Pulmonary artery endothelial cell (primary cell): ENCODE results near the gene PRICKLE4. TPM values are rescaled to one million over a fixed set of nuclear protein-coding genes. Genes with fewer than 3 reads are reported as not detected.

Experiments used
- DNase-seq: peaks from one replicate; pipeline ENCODE4 v3.0.0-alpha.2; 2011; ENCODE audit warnings: low read depth, low spot score
- total RNA-seq: library from RNA; depleted of rRNA; stranded (reverse); fragments of >200 nt; gene quantifications from 2 replicates; pipeline ENCODE4 v1.2.3, GENCODE V29; 2014

PRICKLE4 gene
- total RNA-seq, 1 donor from 2014 or later = 1.1 TPM

DNA sequence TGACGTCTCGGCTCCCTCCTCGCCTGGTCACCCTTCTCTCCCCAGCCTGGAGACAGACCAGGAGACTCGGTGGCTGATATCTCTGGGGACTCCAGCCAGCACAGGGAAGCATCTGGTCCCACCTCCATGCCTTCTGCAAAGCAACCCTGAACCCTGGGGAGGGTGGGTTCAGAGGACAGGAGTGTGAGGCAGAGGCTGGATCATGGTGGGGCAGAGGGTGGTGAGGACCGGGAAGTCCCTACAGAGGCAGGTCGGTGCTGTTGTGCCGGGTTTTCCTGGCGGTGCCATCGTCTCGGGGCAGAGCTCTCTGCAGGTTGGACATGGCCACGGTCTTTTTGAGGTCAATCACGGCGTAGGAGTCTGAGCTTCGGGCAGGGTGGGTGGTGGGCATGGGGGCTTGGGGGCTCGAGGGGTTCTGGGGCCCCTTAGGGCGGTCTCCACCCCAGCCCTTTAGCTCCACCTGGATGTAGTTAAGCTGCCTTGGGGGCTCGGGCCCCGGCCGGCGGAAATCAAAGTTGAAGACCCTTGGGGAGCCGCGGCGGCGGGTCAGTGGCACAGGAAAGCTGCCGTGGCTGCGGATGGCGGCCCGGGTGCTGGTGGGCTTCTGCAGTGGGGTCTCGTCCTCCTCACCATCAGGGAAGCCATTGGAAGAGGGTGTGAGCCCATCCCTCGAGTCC is 10.1 kb upstream of the PRICKLE4 start:
- DNase-seq = no peak

DNA sequence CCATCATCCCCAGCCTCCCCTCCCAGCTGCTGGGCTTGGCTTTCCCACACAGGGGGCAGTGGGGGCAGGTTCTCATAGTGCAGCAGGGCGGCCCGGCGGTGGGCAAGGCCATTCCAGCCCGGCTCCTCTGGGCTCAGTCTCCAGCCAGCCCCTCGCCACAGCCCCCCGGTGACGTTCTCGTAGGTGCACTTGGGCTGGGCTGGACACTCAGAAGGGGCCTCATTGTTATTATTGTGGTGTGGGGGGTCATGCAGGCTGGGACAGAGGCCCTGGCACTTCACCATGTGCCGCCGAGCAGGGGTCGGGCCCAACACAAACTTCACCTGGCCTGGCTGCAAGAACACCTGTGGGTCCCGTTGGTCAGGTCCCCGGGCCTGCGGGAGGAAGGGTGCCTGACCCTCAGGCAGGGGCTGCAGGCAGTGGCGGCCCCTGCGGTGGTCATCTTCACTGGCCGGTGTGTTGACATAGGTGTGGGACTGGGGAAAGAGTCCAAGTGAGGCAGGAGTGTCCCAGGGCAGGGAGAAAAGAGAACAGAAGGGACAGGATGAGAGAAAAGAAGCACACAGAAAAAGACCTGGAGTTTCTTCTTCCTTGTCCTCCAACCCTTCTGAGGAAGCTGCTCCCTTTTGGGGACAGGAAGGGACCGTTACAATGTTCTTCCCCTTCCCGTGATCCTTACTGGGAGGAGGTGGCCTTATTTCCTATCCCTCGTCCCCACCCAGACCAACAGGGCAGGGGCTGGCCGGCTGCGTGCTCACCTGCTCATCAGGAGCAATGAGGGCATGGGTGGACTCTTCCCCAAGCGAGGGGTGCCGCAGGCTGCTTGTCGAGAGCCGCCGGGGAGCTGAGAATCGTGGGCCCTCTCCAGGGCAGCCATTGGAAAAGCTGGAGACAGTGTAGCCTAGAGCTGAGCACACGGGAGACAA is 9.3 kb upstream of the PRICKLE4 start:
- no peak for DNase-seq

GRCh38 chr6:41774841-41775240 is 5.7 kb upstream of the PRICKLE4 start:
- no peak for DNase-seq

- no peak for DNase-seq
Measured at GRCh38 chr6:41775293-41775882, 5.2 kb upstream of the PRICKLE4 start.

- DNase-seq = no peak
Measured at GRCh38 chr6:41777551-41778285, 2.9 kb upstream of the PRICKLE4 start.

DNA sequence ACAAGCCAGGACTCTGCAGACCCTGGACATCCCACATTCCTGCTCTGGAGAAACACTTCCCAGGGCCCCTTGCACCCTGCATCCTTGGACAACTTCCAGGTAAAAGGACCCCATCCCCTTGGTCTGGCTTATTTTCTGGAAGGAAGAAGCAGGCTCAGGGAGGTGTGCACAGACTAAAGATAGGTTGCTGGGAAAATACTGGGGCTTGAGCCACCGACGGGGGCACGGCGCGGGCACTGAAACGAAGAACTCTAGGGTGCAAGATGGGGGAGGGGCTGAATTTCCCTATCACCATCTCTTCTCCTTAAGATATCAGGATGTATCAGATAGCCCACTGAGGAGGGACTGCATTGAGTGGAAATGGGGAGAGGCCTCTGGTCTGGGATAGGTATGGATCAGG is 1.7 kb upstream of the PRICKLE4 start:
- DNase-seq = no peak

- no peak for DNase-seq
Measured at GRCh38 chr6:41779336-41779735, 1.2 kb upstream of the PRICKLE4 start.

GRCh38 chr6:41779788-41780550 is 613 bp upstream of the PRICKLE4 start, which contains the start of gene FRS3:
FRS3 (minus strand) TSS chr6:41779900; CDS start chr6:41776987, 2,913 bp downstream.
- DNase-seq = peak; percentile 77

- no peak for DNase-seq
Measured at GRCh38 chr6:41781366-41781730, 766 bp downstream of the PRICKLE4 start.

DNA sequence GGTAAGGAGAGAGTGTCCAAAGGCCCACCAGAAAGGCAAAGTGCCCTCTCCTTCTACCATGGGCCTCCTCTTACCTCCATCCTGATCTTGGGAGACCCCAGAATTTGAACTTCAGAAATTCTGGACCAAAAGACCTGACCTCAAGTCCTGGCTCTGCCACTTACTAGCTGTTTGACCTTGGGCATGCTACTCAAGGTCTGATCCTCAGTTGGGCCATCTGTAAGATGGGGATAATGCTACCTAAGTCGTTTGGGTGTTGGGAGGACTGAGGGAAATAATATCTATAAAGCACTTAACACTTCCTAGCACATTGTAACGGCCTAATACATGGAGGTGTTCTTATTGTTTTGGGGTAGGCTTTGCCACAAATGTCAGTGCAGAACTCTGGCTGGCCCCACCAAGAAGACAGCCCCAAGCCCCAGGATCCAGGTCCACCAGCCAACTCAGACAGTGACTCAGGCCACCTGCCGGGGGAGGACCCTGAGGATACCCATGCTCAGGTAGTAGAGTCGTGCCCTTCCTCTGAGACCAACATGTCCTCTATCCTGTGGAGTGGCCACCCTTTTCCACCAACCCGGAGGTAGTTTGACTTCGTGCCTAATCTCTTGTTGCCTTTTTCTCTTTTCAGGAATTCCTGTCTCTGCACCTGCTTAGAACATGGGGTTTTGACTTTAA is 2.7 kb downstream of the PRICKLE4 start:
- DNase-seq = no peak

- DNase-seq = no peak
Measured at GRCh38 chr6:41784581-41785171, 4.1 kb downstream of the PRICKLE4 start.

GRCh38 chr6:41785254-41785653 is 4.7 kb downstream of the PRICKLE4 start:
- DNase-seq = no peak

- DNase-seq = no peak
Measured at GRCh38 chr6:41785689-41786450, 5.3 kb downstream of the PRICKLE4 start.

DNA sequence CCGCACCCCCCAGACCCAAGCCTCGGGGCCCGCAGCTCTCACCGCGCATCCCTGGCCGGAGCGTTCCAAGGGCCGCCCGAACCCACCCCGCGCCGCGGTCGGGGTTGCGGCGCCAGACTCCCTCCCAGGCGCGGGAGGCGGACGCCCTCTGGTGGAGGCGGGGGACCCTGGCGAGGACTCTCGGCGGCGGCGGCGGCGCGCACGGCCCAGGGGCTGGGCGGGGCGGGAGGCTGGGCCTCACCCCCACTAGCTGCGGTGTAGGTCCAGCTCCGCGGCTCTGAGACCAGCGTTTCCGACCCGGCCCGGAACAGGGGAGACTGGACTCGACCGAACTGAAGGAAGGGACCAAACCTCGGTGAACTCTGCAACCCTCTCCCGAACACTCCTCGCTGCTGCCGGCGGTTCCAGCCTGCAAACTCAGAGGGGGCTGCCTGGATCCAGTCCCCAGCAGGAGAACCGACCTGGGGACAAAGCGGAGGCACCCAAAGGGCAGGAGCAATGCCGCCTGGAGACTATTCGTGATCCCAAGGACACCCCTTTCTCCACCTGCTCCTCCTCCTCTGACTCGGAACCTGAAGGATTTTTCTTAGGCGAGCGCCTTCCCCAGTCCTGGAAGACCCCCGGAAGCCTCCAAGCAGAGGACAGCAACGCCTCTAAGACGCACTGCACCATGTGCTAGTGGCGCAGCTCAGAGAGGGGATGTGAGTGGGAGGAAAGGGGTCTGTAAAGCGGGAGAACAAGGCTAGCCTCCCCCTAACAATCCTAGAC is 6.1 kb downstream of the PRICKLE4 start:
- DNase-seq = no peak

GRCh38 chr6:41787219-41787917 is 6.8 kb downstream of the PRICKLE4 start, which contains the start of gene TOMM6:
TOMM6 (plus strand) TSS chr6:41787694; CDS start chr6:41787698, 4 bp downstream.
- DNase-seq = peak; percentile 85

GRCh38 chr6:41789390-41789724 is 8.8 kb downstream of the PRICKLE4 start:
- no peak for DNase-seq

- no peak for DNase-seq
Measured at GRCh38 chr6:41790045-41790444, 9.5 kb downstream of the PRICKLE4 start.

- no peak for DNase-seq
Measured at GRCh38 chr6:41791305-41791704, 10.7 kb downstream of the PRICKLE4 start.
